Measurements from ENCODE around the gene CEP20. TPM values are rescaled to one million over a fixed set of nuclear protein-coding genes. Genes with fewer than 3 reads are reported as not detected.
A peak's percentile ranks its signal among the peaks of the same experiment; 100 is the strongest.

CEP20 gene
- total and polyA plus RNA-seq, 10 of the 15 experiments (the other 5 are each of a cell fraction or from before 2014, with no cell fraction given), result 33.4 to 57.8 (median 52.6) TPM

- FAIRE-seq (peak; percentile 99), ATAC-seq (peak; percentile 93), DNase-seq (ENCODE audit: low read depth, low spot score) (peak; percentile 76)
- POLR2A ChIA-PET, result interaction anchor here (0.6 to 2.3 kb wide), 5 partner anchors 9 to 253 kb away, joined by 3 to 13 read pairs (median 4); partner anchors contain the start of gene CEP20
- Histone ChIP-seq H3K79me2 (ENCODE audit: control insufficient read depth, insufficient read depth, low read length) (no peaks in the 10 kb centered on the region), H3K36me3 (ENCODE audit: control insufficient read depth in 2 of 2, insufficient read depth in 2 of 2, low read length in 1 of 2) (no peaks in the 10 kb centered on the region), H3K4me3 (peak overlapping the region; percentile 53), H3K27ac (ENCODE audit: control insufficient read depth, insufficient read depth) (peak overlapping the region; percentile 88), H2AFZ (ENCODE audit: control insufficient read depth, low read depth, low read length) (peak overlapping the region; percentile 55), H4K20me1 (ENCODE audit: control insufficient read depth, insufficient read depth) (no peaks in the 10 kb centered on the region), H3K4me2 (ENCODE audit: control insufficient read depth, insufficient read depth) (peak overlapping the region; percentile 56), H3K9me3 (replicated peaks; ENCODE audit: control insufficient read depth, insufficient read depth, low read length) (no peaks in the 10 kb centered on the region), H3K4me1 (ENCODE audit: control insufficient read depth, insufficient read depth, low read length) (peaks cover 37% of the 10 kb centered on the region), H3K9ac (ENCODE audit: control insufficient read depth, insufficient read depth, low read length) (peak overlapping the region; percentile 43; the same call in 1 of the 2 replicates), H3K27me3 (replicated peaks in 1 of 2; ENCODE audit: control insufficient read depth in 2 of 2, insufficient read depth in 2 of 2, low read length in 1 of 2) (no peaks in the 10 kb centered on the region)
- no TSS peak for BruUV-seq (replicated peaks)
- 0% methylated on average over 5 of the region's 5 CpGs for WGBS (ENCODE audit: insufficient coverage, insufficient replicate concordance, low lambda C conversion rate, missing lambda C conversion rate)
- intact Hi-C loops (cut with micrococcal nuclease; ENCODE audit: unreplicated experiment), result loop anchor here (5.0 kb wide), 1 partner anchor 109 kb away; no protein-coding TSS in a partner anchor
- in situ Hi-C loops (cut with MboI), result no loop called here
- SMC1A ChIA-PET (ENCODE audit: uncharacterized antibody, unreplicated experiment), result interaction anchor here (0.9 to 4.1 kb wide), 5 partner anchors 10 to 52 kb away, joined by 3 to 37 read pairs (median 3); partner anchors contain the start of gene CEP20
- RAD21 ChIA-PET (ENCODE audit: unreplicated experiment), result interaction anchor here (0.7 to 1.0 kb wide), 2 partner anchors 9 to 52 kb away, joined by 4 to 5 read pairs; partner anchors contain the start of gene CEP20
- CTCF ChIA-PET, result interaction anchor here (1.2 to 1.7 kb wide), 4 partner anchors 9 to 23 kb away, joined by 3 to 10 read pairs (median 4); partner anchors contain the start of gene CEP20
- TF ChIP-seq CHD1 (IDR thresholded peaks at IDR 0.05; ENCODE audit: low read depth, low read length) (no peak), POLR2AphosphoS2 (IDR thresholded peaks at IDR 0.05; ENCODE audit: low read depth, low read length) (no peak), HDAC6 (IDR thresholded peaks at IDR 0.05; ENCODE audit: unreplicated experiment) (no peak), EED (IDR thresholded peaks at IDR 0.05; ENCODE audit: low read depth) (peak; percentile 53; the same call in 1 of the 2 replicates), TARDBP (IDR thresholded peaks at IDR 0.05; ENCODE audit: borderline replicate concordance) (no peak), PKNOX1 (IDR thresholded peaks at IDR 0.05) (no peak), NR2C2 (IDR thresholded peaks at IDR 0.05; ENCODE audit: borderline replicate concordance, control insufficient read depth, insufficient read length, low read depth) (no peak), TAF1 (IDR thresholded peaks at IDR 0.05; ENCODE audit: borderline replicate concordance, low read depth, low read length) (no peak), CBX3 (IDR thresholded peaks at IDR 0.05; ENCODE audit: borderline replicate concordance, low read depth) (no peak), ATF7 (IDR thresholded peaks at IDR 0.05; ENCODE audit: low read depth) (no peak), PAX5 (IDR thresholded peaks at IDR 0.05; ENCODE audit: borderline replicate concordance, low read depth, low read length) (peak; percentile 58; the same call in 1 of the 2 replicates), CBX5 (IDR thresholded peaks at IDR 0.05; ENCODE audit: low read depth) (no peak), FOXK2 (IDR thresholded peaks at IDR 0.05) (no peak), ZNF217 (IDR thresholded peaks at IDR 0.05) (no peak; the same call in 1 of the 2 replicates)
- TF ChIP-seq, protein P1, sequence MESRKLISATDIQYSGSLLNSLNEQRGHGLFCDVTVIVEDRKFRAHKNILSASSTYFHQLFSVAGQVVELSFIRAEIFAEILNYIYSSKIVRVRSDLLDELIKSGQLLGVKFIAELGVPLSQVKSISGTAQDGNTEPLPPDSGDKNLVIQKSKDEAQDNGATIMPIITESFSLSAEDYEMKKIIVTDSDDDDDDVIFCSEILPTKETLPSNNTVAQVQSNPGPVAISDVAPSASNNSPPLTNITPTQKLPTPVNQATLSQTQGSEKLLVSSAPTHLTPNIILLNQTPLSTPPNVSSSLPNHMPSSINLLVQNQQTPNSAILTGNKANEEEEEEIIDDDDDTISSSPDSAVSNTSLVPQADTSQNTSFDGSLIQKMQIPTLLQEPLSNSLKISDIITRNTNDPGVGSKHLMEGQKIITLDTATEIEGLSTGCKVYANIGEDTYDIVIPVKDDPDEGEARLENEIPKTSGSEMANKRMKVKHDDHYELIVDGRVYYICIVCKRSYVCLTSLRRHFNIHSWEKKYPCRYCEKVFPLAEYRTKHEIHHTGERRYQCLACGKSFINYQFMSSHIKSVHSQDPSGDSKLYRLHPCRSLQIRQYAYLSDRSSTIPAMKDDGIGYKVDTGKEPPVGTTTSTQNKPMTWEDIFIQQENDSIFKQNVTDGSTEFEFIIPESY (IDR thresholded peaks at IDR 0.05), result no peak
- TF ChIP-seq, protein P2, sequence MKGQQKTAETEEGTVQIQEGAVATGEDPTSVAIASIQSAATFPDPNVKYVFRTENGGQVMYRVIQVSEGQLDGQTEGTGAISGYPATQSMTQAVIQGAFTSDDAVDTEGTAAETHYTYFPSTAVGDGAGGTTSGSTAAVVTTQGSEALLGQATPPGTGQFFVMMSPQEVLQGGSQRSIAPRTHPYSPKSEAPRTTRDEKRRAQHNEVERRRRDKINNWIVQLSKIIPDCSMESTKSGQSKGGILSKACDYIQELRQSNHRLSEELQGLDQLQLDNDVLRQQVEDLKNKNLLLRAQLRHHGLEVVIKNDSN (IDR thresholded peaks at IDR 0.05; ENCODE audit: borderline replicate concordance, extremely low read length, insufficient read depth, low read depth, low read length), result no peak
- TF ChIP-seq, protein P3, sequence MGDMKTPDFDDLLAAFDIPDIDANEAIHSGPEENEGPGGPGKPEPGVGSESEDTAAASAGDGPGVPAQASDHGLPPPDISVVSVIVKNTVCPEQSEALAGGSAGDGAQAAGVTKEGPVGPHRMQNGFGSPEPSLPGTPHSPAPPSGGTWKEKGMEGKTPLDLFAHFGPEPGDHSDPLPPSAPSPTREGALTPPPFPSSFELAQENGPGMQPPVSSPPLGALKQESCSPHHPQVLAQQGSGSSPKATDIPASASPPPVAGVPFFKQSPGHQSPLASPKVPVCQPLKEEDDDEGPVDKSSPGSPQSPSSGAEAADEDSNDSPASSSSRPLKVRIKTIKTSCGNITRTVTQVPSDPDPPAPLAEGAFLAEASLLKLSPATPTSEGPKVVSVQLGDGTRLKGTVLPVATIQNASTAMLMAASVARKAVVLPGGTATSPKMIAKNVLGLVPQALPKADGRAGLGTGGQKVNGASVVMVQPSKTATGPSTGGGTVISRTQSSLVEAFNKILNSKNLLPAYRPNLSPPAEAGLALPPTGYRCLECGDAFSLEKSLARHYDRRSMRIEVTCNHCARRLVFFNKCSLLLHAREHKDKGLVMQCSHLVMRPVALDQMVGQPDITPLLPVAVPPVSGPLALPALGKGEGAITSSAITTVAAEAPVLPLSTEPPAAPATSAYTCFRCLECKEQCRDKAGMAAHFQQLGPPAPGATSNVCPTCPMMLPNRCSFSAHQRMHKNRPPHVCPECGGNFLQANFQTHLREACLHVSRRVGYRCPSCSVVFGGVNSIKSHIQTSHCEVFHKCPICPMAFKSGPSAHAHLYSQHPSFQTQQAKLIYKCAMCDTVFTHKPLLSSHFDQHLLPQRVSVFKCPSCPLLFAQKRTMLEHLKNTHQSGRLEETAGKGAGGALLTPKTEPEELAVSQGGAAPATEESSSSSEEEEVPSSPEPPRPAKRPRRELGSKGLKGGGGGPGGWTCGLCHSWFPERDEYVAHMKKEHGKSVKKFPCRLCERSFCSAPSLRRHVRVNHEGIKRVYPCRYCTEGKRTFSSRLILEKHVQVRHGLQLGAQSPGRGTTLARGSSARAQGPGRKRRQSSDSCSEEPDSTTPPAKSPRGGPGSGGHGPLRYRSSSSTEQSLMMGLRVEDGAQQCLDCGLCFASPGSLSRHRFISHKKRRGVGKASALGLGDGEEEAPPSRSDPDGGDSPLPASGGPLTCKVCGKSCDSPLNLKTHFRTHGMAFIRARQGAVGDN (IDR thresholded peaks at IDR 0.05), result 0 out of 2 replicates have a peak, but pooled peaks have one; percentile 19
Observed at GRCh38 chr16:15897834-15898254, 9.4 kb upstream of the CEP20 start.
